IMR-90 (cell line): Measurements from ENCODE around the gene UGT1A7. TPM values are rescaled to one million over a fixed set of nuclear protein-coding genes. Genes with fewer than 3 reads are reported as not detected.
A peak's percentile ranks its signal among the peaks of the same experiment; 100 is the strongest.

ENCODE experiments used
- ATAC-seq: fragments of 200-7000 bp; cut with Tn5 transposase; 2 replicates; pipeline ENCODE4 v1.9.1; 2020; ENCODE audit warnings: low read depth, mild to moderate bottlenecking, moderate library complexity
- BruUV-seq: library from RNA; stranded (reverse); fragments of 400-500 nt; replicated peaks from 2 replicates; lab custom pipeline; 2021; lab: Mats Ljungman, UMichigan
- CTCF ChIA-PET: fragments of 300-600 bp; formaldehyde crosslinking; extraction: SDS; loops from one replicate; lab custom pipeline; 2021; ENCODE audit warnings: antibody characterized with exemption; lab: Yijun Ruan, JAX
- POLR2A ChIA-PET: fragments of 300-600 bp; sonication (Branson Sonifier 250); formaldehyde crosslinking; loops from one replicate; lab custom pipeline; 2022; ENCODE audit warnings: antibody characterized with exemption; ENCODE audit not compliant: unreplicated experiment; lab: Charles Lee
- DNase-seq: peaks from one replicate; pipeline ENCODE4 v3.0.0; 2013
- H2AFZ ChIP-seq: replicated peaks from 2 replicates; pipeline ENCODE3; 2013; ENCODE audit warnings: low read length, mild to moderate bottlenecking; ENCODE audit not compliant: poor library complexity
- H2AK5ac ChIP-seq: 2 replicates; pipeline ENCODE4 v1.6.1; 2013; ENCODE audit warnings: low read depth, low read length, inconsistent platforms
- H2AK9ac ChIP-seq: replicated peaks from 2 replicates; pipeline ENCODE3; 2013; ENCODE audit warnings: mild to moderate bottlenecking, low read depth, low read length, moderate library complexity; ENCODE audit not compliant: poor library complexity
- H2BK120ac ChIP-seq: 2 replicates; pipeline ENCODE4 v1.6.1; 2013; ENCODE audit warnings: low read depth, low read length, inconsistent platforms
- H2BK15ac ChIP-seq: 3 replicates; pipeline ENCODE4 v1.6.1; 2013; ENCODE audit warnings: low read depth, low read length, inconsistent platforms
- H2BK20ac ChIP-seq: 2 replicates; pipeline ENCODE4 v1.6.1; 2013; ENCODE audit warnings: low read depth, mild to moderate bottlenecking, inconsistent platforms, low read length, moderate library complexity
- H2BK5ac ChIP-seq: 2 replicates; pipeline ENCODE4 v1.6.1; 2013; ENCODE audit warnings: mild to moderate bottlenecking, low read depth, low read length, inconsistent platforms; ENCODE audit not compliant: poor library complexity, severe bottlenecking
- H3K14ac ChIP-seq: replicated peaks from 2 replicates; pipeline ENCODE4 v1.6.1; 2013; ENCODE audit warnings: low read depth, low read length, inconsistent platforms
- H3K18ac ChIP-seq: 2 replicates; pipeline ENCODE4 v1.6.1; 2013; ENCODE audit warnings: low read depth, low read length, control low read depth
- H3K23ac ChIP-seq: 2 replicates; pipeline ENCODE4 v1.6.1; 2013; ENCODE audit warnings: low read depth, low read length, inconsistent platforms
- H3K27ac ChIP-seq: 2 replicates; pipeline ENCODE4 v1.5.1; 2013; ENCODE audit warnings: mild to moderate bottlenecking, control low read depth, low read length; ENCODE audit not compliant: insufficient read depth
- H3K27me3 ChIP-seq: 2 replicates; pipeline ENCODE4 v1.6.1; 2013; ENCODE audit warnings: low read length; ENCODE audit not compliant: control insufficient read depth, insufficient read depth
- H3K36me3 ChIP-seq: 2 replicates; pipeline ENCODE4 v1.6.1; 2013; ENCODE audit warnings: low read length, mixed read lengths; ENCODE audit not compliant: control insufficient read depth, insufficient read depth
- H3K4ac ChIP-seq: 2 replicates; pipeline ENCODE4 v1.6.1; 2013; ENCODE audit warnings: low read depth, low read length, inconsistent platforms
- H3K4me1 ChIP-seq: 2 replicates; pipeline ENCODE4 v1.6.1; 2013; ENCODE audit warnings: low read length, mixed read lengths; ENCODE audit not compliant: control insufficient read depth, insufficient read depth
- H3K4me2 ChIP-seq: 2 replicates; pipeline ENCODE4 v1.6.1; 2013; ENCODE audit warnings: low read depth, mild to moderate bottlenecking, control low read depth, low read length, moderate library complexity
- H3K4me3 ChIP-seq: 2 replicates; pipeline ENCODE4 v1.5.1; 2013; ENCODE audit warnings: low read depth, mild to moderate bottlenecking, control low read depth, low read length, moderate library complexity; ENCODE audit not compliant: insufficient read depth
- H3K56ac ChIP-seq: 2 replicates; pipeline ENCODE4 v1.6.1; 2013; ENCODE audit warnings: low read length, inconsistent platforms; ENCODE audit not compliant: insufficient read depth; ENCODE audit errors: extremely low read depth
- H3K79me1 ChIP-seq, 2 experiments: 2 replicates each; pipeline ENCODE4 v1.6.1; 2013; ENCODE audit warnings: low read length in 2 of 2, inconsistent platforms in 1 of 2, low read depth in 1 of 2
- H3K9ac ChIP-seq: 2 replicates; pipeline ENCODE4 v1.6.1; 2013; ENCODE audit warnings: low read depth, low read length, control low read depth
- H3K9me1 ChIP-seq: 2 replicates; pipeline ENCODE4 v1.6.1; 2013; ENCODE audit warnings: low read length, inconsistent platforms; ENCODE audit not compliant: insufficient read depth
- H3K9me3 ChIP-seq: 2 replicates; pipeline ENCODE4 v1.6.1; 2013; ENCODE audit warnings: low read length; ENCODE audit not compliant: control insufficient read depth, insufficient read depth
- H4K20me1 ChIP-seq: 2 replicates; pipeline ENCODE4 v1.6.1; 2013; ENCODE audit warnings: low read length, inconsistent platforms; ENCODE audit not compliant: insufficient read depth
- H4K5ac ChIP-seq: 2 replicates; pipeline ENCODE4 v1.6.1; 2013; ENCODE audit warnings: mild to moderate bottlenecking, low read depth, low read length, control low read depth
- H4K8ac ChIP-seq, 2 experiments: 2 replicates each; pipeline ENCODE4 v1.6.1; 2013; ENCODE audit warnings: low read depth in 2 of 2, low read length in 2 of 2, control low read depth in 1 of 2, inconsistent platforms in 1 of 2
- H4K91ac ChIP-seq: 2 replicates; pipeline ENCODE4 v1.6.1; 2013; ENCODE audit warnings: low read depth, low read length, inconsistent platforms; ENCODE audit not compliant: insufficient read depth
- BHLHE40 ChIP-seq: fragments of 150-350 bp; IDR thresholded peaks from 2 replicates; pipeline ENCODE4 v1.6.1; 2016; ENCODE audit warnings: mild to moderate bottlenecking, low read depth, low read length
- CEBPB ChIP-seq: IDR thresholded peaks from 2 replicates; pipeline ENCODE4 v1.6.1; 2012; ENCODE audit warnings: low read depth, low read length, improper control_type of control experiment
- CHD1 ChIP-seq: IDR thresholded peaks from 2 replicates; pipeline ENCODE4 v1.6.1; 2012; ENCODE audit warnings: low read depth, low read length, improper control_type of control experiment
- CTCF ChIP-seq: conservative IDR thresholded peaks from 2 replicates; pipeline ENCODE4 v1.5.1; 2012; ENCODE audit warnings: mild to moderate bottlenecking, low read depth, low read length, improper control_type of control experiment
- ELK1 ChIP-seq: fragments of 150-350 bp; IDR thresholded peaks from 2 replicates; pipeline ENCODE4 v1.6.1; 2016; ENCODE audit warnings: low read depth, mild to moderate bottlenecking, low read length, moderate library complexity, borderline replicate concordance
- FOS ChIP-seq: fragments of 150-350 bp; IDR thresholded peaks from 2 replicates; pipeline ENCODE4 v1.6.1; 2016; ENCODE audit warnings: low read depth, low read length
- MAZ ChIP-seq: IDR thresholded peaks from 2 replicates; pipeline ENCODE4 v1.6.1; 2012; ENCODE audit warnings: low read depth, mild to moderate bottlenecking, low read length, improper control_type of control experiment, moderate library complexity, borderline replicate concordance
- MXI1 ChIP-seq: IDR thresholded peaks from 2 replicates; pipeline ENCODE4 v1.6.1; 2012; ENCODE audit warnings: low read depth, mild to moderate bottlenecking, low read length, moderate library complexity, borderline replicate concordance
- NFE2L2 ChIP-seq: fragments of 150-350 bp; IDR thresholded peaks from 2 replicates; pipeline ENCODE4 v1.6.1; 2016; ENCODE audit warnings: low read depth, mild to moderate bottlenecking, low read length
- POLR2A ChIP-seq: IDR thresholded peaks from 2 replicates; pipeline ENCODE4 v1.6.1; 2012; ENCODE audit warnings: mild to moderate bottlenecking, low read depth, low read length
- RAD21 ChIP-seq: IDR thresholded peaks from 2 replicates; pipeline ENCODE4 v1.6.1; 2012; ENCODE audit warnings: low read length, improper control_type of control experiment
- RCOR1 ChIP-seq: IDR thresholded peaks from 2 replicates; pipeline ENCODE4 v1.6.1; 2012; ENCODE audit warnings: mild to moderate bottlenecking, low read length, improper control_type of control experiment; ENCODE audit not compliant: insufficient replicate concordance
- RFX5 ChIP-seq: IDR thresholded peaks from 2 replicates; pipeline ENCODE4 v1.8.0; 2012; ENCODE audit warnings: low read depth, mild to moderate bottlenecking, low read length, moderate library complexity
- SMC3 ChIP-seq: fragments of 150-350 bp; IDR thresholded peaks from 2 replicates; pipeline ENCODE4 v1.6.1; 2016; ENCODE audit warnings: low read depth, mild to moderate bottlenecking, antibody characterized with exemption, low read length, moderate library complexity
- WGBS, 2 experiments: methylation state at CpG; one replicate each; pipeline versions ENCODE4 v1.1.5 to v1.1.7; 2013; ENCODE audit warnings: missing lambda C conversion rate in 2 of 2; ENCODE audit not compliant: insufficient read length in 1 of 2; ENCODE audit errors: extremely low coverage in 2 of 2; 5-methylcytosine and 5-hydroxymethylcytosine counted together
- dilution Hi-C: fragments of 300-500 bp; cut with HindIII; formaldehyde crosslinking; loops from one replicate; pipeline ENCODE4 v1.14.3; 2018; ENCODE audit warnings: low sequenced_read_pairs; ENCODE audit not compliant: unreplicated experiment
- in situ Hi-C: fragments of 300-500 bp; cut with MboI; formaldehyde crosslinking; loops from 3 replicates; pipeline ENCODE4 v1.14.3; 2019; ENCODE audit warnings: low sequenced_read_pairs, inconsistent platforms, mixed read lengths
- intact Hi-C: fragments of 100-400 bp; cut with micrococcal nuclease; formaldehyde crosslinking; loops from 2 replicates; pipeline ENCODE4 v1.10.0; 2022
- polyA plus RNA-seq, 3 experiments: library from polyadenylated mRNA; depleted of rRNA; stranded (reverse); fragments of >200 nt; gene quantifications; 2 replicates each; pipeline ENCODE4 v1.2.3, GENCODE V29; 2012; ENCODE audit warnings: low replicate concordance in 1 of 3
- total RNA-seq: library from RNA; depleted of rRNA; stranded (reverse); fragments of >200 nt; gene quantifications from 2 replicates; pipeline ENCODE4 v1.2.3, GENCODE V29; 2012

The UGT1A7 gene
- total and polyA plus RNA-seq, 2 of the 4 experiments (the other 2 are of a cell fraction): not detected

- POLR2A ChIA-PET: no interaction called here
These were observed 26.4 kb downstream of the UGT1A7 start for GRCh38 chr2:233707940-233708644.

More at GRCh38 chr2:233707940-233708644, 26.4 kb downstream of the UGT1A7 start:
- peak overlapping the region; percentile 31; the same call in 1 of the 2 replicates for H3K4me2 ChIP-seq
- DNase-seq: peak; percentile 54
- H3K9me3 ChIP-seq: no peaks in the 10 kb centered on the region
- peak overlapping the region in 1 of 2 experiments; percentile 74; a peak in 2 of 4 replicates for H4K8ac ChIP-seq
- H3K4me1 ChIP-seq: peaks cover 9% of the 10 kb centered on the region
- no peak overlapping the region for H3K9ac ChIP-seq
- H2AK5ac ChIP-seq: no peak overlapping the region
- H2AK9ac ChIP-seq: no peak overlapping the region
- H2BK5ac ChIP-seq: no peak overlapping the region
- no peaks in the 10 kb centered on the region for H3K9me1 ChIP-seq
- in situ Hi-C loops: no loop called here
- no peaks in the 10 kb centered on the region for H3K36me3 ChIP-seq
- no peak overlapping the region for H2AFZ ChIP-seq
- no peak overlapping the region for H3K23ac ChIP-seq
- dilution Hi-C loops: no loop called here
- H4K20me1 ChIP-seq: no peaks in the 10 kb centered on the region
- H3K27me3 ChIP-seq: no peaks in the 10 kb centered on the region
- no peak overlapping the region; the same call in none of the 2 replicates for H3K27ac ChIP-seq
- intact Hi-C loops: no loop called here
- WGBS, 2 experiments: no CpG with 5 or more reads among the region's 10 CpGs
- no peaks in the 10 kb centered on the region for H3K79me1 ChIP-seq
- CTCF ChIA-PET: no interaction called here
- H4K91ac ChIP-seq: no peak overlapping the region; the same call in 1 of the 2 replicates
- H3K4me3 ChIP-seq: no peak overlapping the region
- H3K4ac ChIP-seq: no peak overlapping the region
- no peak overlapping the region for H3K14ac ChIP-seq
- no peak overlapping the region for H2BK15ac ChIP-seq
- peak overlapping the region; percentile 52; the same call in 1 of the 2 replicates for H3K18ac ChIP-seq
- peak; percentile 37; the same call in 1 of the 2 replicates for ATAC-seq
- no peak overlapping the region for H3K56ac ChIP-seq
- H2BK20ac ChIP-seq: no peak overlapping the region
- no peak overlapping the region for H4K5ac ChIP-seq
- TF ChIP-seq MXI1 (no peak), NFE2L2 (no peak), SMC3 (no peak), RAD21 (no peak), CEBPB (no peak), BHLHE40 (no peak), FOS (no peak; the same call in 1 of the 2 replicates), CTCF (no peak), RFX5 (no peak), ELK1 (no peak), RCOR1 (no peak), CHD1 (no peak), POLR2A (no peak), MAZ (no peak)
- H2BK120ac ChIP-seq: no peak overlapping the region
- no TSS peak for BruUV-seq
